Gastroesophageal sphincter (tissue), 4 donors: ENCODE results near the gene UQCC2. TPM values are rescaled to one million over a fixed set of nuclear protein-coding genes. Genes with fewer than 3 reads are reported as not detected.
A peak's percentile ranks its signal among the peaks of the same experiment; 100 is the strongest.

ENCODE experiments used
- ATAC-seq: fragments of 150-250 bp; one replicate; pipeline ENCODE4 v1.9.1; 2016; ENCODE audit warnings: mild to moderate bottlenecking, moderate library complexity
- H3K27ac ChIP-seq, 4 donors: fragments of 200-600 bp; sonication (generic) in 3 of 4; 1 replicate in 3 of 4; 2 replicates in 1 of 4; pipeline ENCODE4 v1.5.1; 2016 to 2019
- H3K27me3 ChIP-seq: fragments of 200-600 bp; sonication (generic); one replicate; pipeline ENCODE4 v1.5.1; 2019
- H3K36me3 ChIP-seq, 2 donors: fragments of 200-600 bp; sonication (generic); one replicate each; pipeline ENCODE4 v1.5.1; 2019; ENCODE audit warnings: control low read depth in 1 of 2
- H3K4me1 ChIP-seq, 3 donors: fragments of 200-600 bp; sonication (generic); 1 replicate in 2 of 3; 2 replicates in 1 of 3; pipeline ENCODE4 v1.5.1; 2016 to 2019; ENCODE audit warnings: control low read depth in 2 of 3
- H3K4me3 ChIP-seq, 2 donors: fragments of 200-600 bp; sonication (generic); one replicate each; pipeline ENCODE4 v1.5.1; 2019; ENCODE audit warnings: mild to moderate bottlenecking in 1 of 2, moderate library complexity in 1 of 2
- H3K9me3 ChIP-seq, 3 donors: fragments of 200-600 bp; sonication (generic); one replicate each; pipeline ENCODE4 v1.5.1; 2017 to 2019; ENCODE audit warnings: control low read depth in 2 of 3
- EP300 ChIP-seq: sonication (generic); formaldehyde crosslinking; IDR thresholded peaks from one replicate; pipeline ENCODE4 v1.6.1; 2017; ENCODE audit warnings: antibody characterized with exemption, mild to moderate bottlenecking
- POLR2A ChIP-seq, 2 donors: fragments of 450-650 bp; IDR thresholded peaks; one replicate each; pipeline ENCODE4 v1.6.1; 2017; ENCODE audit warnings: antibody characterized with exemption in 2 of 2, mild to moderate bottlenecking in 2 of 2, moderate library complexity in 1 of 2
- POLR2AphosphoS5 ChIP-seq: sonication (generic); formaldehyde crosslinking; IDR thresholded peaks from one replicate; pipeline ENCODE4 v1.6.1; 2017; ENCODE audit warnings: antibody characterized with exemption
- WGBS, 2 donors: methylation state at CpG; one replicate each; pipeline ENCODE4 v1.1.5; 2018; ENCODE audit warnings: low coverage in 1 of 2; 5-methylcytosine and 5-hydroxymethylcytosine counted together
- total RNA-seq, 4 donors: library from RNA; depleted of rRNA; stranded (reverse); fragments of >200 nt; gene quantifications; one replicate each; pipeline ENCODE4 v1.1.0, GENCODE V29; 2016
- TF ChIP-seq, protein P1 (sequence below), 4 experiments: fragments of 200-600 bp in 2 of 4; fragments of 450-650 bp in 2 of 4; sonication (generic) in 1 of 4; IDR thresholded peaks; one replicate each; pipeline ENCODE4 v1.5.1; 2017 to 2019; ENCODE audit warnings: antibody characterized with exemption in 4 of 4, mild to moderate bottlenecking in 2 of 4, moderate library complexity in 2 of 4

UQCC2 gene
- total RNA-seq, 4 donors from 2014 or later = 14.5 to 25.3 (median 17.7) TPM

DNA sequence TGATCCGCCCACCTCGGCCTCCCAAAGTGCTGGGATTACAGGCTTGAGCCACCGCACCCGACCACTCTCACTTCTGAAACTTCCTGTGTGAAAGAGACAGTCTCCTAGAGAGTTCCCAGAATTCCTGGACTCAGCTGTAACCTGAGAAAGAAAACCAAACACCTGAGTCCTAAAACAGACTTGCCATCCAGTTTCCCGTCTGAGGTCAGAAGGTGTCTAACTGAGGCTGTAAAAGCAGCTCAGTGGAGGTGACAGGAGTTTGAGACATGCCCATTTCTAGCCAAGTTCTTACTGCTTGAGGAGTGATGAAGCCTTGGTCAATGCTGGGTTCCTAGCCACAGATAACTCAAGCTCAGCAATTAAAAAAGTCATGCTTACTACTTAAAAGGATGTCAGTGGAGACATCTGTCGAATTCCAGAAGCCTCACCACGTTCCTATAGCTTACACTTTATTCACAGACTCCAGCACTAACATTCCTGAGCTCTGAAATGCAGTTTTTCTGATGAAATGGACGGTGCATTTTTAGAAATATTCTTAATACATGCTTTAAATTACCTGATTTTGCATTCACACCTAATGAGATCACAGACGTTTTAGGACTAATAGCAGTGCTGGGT lies 6.1 kb downstream of the UQCC2 start:
- 76 to 85% methylated on average over 6 to 7 of the region's 9 CpGs for WGBS, 2 donors

DNA sequence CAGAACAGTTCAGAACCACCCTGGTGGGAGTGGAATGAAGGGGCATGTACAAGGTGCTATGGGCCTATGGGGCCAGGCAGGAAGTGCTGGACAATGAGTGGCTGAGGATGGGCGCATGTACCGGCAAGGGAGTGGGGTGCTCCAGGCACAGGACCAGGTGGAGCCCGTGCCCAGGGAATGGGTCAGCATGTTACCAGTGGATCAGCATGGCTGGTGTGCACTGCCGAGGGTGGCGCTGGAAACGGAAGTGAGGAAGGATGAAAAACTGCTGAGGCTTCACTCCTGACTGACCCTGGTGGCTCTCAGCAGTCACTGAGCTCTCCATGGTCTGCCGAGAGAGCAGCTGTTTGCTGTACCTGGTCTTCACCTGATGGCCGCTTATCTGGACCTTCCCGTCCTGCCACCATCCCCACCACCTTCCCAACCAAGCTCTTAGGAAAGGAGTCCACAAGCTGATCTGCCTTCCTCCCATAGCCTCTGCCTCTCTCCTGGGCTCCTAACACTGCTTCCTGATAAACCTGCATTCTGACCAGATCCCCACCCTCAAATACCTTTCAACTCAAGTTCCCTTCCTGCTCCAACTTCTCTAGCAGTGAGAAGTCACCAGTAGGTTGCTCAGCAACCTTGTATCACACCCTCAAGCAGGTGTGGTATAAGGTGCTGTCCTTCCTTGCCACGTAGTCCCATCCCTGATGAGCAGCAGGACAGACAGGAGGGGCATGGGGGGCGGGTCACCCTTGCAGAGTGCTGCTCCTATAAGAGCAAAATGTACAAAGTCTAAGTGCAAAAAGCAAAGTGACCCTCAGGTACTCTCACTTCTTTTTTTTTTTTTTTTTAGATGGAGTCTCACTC lies 7.1 kb downstream of the UQCC2 start:
- 89 to 100% methylated on average over 2 to 9 of the region's 11 CpGs for WGBS, 2 donors
- TF ChIP-seq EP300 (no peak), POLR2AphosphoS5 (no peak), POLR2A (IDR thresholded peaks at IDR 0.05) (no peak)
- TF ChIP-seq, protein P1, sequence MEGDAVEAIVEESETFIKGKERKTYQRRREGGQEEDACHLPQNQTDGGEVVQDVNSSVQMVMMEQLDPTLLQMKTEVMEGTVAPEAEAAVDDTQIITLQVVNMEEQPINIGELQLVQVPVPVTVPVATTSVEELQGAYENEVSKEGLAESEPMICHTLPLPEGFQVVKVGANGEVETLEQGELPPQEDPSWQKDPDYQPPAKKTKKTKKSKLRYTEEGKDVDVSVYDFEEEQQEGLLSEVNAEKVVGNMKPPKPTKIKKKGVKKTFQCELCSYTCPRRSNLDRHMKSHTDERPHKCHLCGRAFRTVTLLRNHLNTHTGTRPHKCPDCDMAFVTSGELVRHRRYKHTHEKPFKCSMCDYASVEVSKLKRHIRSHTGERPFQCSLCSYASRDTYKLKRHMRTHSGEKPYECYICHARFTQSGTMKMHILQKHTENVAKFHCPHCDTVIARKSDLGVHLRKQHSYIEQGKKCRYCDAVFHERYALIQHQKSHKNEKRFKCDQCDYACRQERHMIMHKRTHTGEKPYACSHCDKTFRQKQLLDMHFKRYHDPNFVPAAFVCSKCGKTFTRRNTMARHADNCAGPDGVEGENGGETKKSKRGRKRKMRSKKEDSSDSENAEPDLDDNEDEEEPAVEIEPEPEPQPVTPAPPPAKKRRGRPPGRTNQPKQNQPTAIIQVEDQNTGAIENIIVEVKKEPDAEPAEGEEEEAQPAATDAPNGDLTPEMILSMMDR (IDR thresholded peaks at IDR 0.05) = no peak
- no peaks in the 10 kb centered on the region for H3K9me3 ChIP-seq
- H3K4me1 ChIP-seq = peaks cover 0 to 7% (median 0%) of the 10 kb centered on the region in 3 donors
- H3K36me3 ChIP-seq = peaks cover 0 to 35% of the 10 kb centered on the region in 2 donors
- H3K4me3 ChIP-seq = no peak overlapping the region
- ATAC-seq = no peak
- no peak overlapping the region for H3K27ac ChIP-seq
- no peaks in the 10 kb centered on the region for H3K27me3 ChIP-seq

More for the DNA sequence above, 6.1 kb downstream of the UQCC2 start:
- H3K4me3 ChIP-seq = no peak overlapping the region
- ATAC-seq = no peak
- H3K9me3 ChIP-seq = no peaks in the 10 kb centered on the region
- H3K27ac ChIP-seq = no peak overlapping the region
- peaks cover 0 to 35% of the 10 kb centered on the region in 2 donors for H3K36me3 ChIP-seq
- no peaks in the 10 kb centered on the region for H3K27me3 ChIP-seq
- no peak for TF ChIP-seq EP300
- TF ChIP-seq POLR2AphosphoS5 = no peak
- no peak for TF ChIP-seq POLR2A (IDR thresholded peaks at IDR 0.05)
- TF ChIP-seq, protein P1 (IDR thresholded peaks at IDR 0.05) = no peak
- peaks cover 0 to 8% (median 0%) of the 10 kb centered on the region in 3 donors for H3K4me1 ChIP-seq

DNA sequence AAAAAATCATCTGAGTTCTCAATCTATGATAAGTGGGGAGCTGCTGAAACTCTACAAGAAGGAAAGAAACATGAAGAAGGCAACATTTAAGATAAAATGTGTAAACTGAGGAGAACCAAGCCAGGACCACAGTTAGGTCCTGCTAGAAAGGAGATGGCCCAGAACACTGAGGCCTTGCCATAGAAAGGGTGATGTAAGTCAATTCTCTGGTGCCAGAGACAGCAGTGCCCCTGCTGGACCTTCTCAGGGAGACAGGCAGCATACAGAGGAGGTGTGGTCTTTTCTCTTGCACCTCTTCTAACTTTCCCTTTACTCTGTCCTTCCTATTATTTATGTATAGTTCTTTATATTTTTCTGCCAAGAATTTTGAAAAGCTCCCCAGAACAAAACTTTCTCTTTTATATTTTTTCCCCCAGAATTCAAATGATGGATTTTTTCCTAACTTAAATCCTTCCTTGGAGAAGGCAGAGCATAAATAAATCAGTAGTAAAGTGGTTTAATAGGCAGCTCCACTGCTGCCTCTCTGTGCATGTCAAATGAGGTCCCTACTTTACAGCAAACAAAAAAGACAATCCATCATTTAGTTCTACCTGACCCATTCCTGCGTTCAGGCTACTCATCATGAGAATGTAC lies 9.0 kb downstream of the UQCC2 start:
- TF ChIP-seq POLR2AphosphoS5 (no peak), EP300 (no peak), POLR2A (IDR thresholded peaks at IDR 0.05) (no peak)
- TF ChIP-seq, protein P1 (IDR thresholded peaks at IDR 0.05) = peak in 3 of 4 experiments; percentile 19 to 26 (median 23)
- ATAC-seq = peak; percentile 63
- no peaks in the 10 kb centered on the region for H3K9me3 ChIP-seq
- no peak overlapping the region for H3K4me3 ChIP-seq
- H3K27ac ChIP-seq = no peak overlapping the region
- peaks cover 0 to 22% (median 0%) of the 10 kb centered on the region in 3 donors for H3K4me1 ChIP-seq
- 44% methylated on average over 1 of the region's 1 CpG; no CpG with 5 or more reads in 1 of the 2 donors for WGBS, 2 donors
- no peaks in the 10 kb centered on the region for H3K27me3 ChIP-seq
- H3K36me3 ChIP-seq = peaks cover 0 to 38% of the 10 kb centered on the region in 2 donors

DNA sequence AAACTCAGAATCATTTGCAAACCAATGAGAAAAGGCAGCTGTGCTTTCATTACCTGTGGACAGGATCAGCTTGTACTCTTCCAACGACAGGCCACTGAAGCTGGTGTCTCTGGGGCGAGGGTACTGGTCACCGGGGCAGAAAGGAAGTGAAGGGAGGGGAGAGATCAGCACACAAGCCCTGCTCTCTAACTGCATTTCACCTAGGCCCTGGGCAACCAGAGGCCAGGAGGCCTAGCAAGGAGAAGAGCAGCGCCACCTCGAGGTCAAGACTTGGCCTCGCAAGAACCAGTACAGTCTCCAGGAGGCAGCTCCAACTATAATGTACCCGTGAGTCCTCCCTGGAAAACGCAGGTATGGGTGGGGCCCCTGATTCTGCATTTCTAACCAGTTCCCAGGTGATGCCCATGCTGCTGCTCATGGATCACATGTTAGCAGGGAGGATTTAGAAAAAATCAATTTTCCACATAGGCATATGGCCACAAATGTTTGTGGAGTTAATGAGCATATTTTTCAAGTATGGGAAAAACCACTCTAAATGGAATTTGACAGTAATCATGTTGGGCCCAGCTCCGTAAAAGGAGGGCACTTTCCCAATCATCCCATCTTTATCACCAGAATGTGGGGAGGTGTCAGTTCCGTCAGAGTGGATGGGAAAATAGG lies 11.0 kb downstream of the UQCC2 start:
- TF ChIP-seq, protein P1 (IDR thresholded peaks at IDR 0.05) = peak in 3 of 4 experiments; percentile 26 to 63 (median 30)
- no peak for TF ChIP-seq EP300
- Histone ChIP-seq H3K27ac (no peak overlapping the region), H3K36me3 (peaks cover 0 to 47% of the 10 kb centered on the region in 2 donors), H3K27me3 (no peaks in the 10 kb centered on the region), H3K9me3 (no peaks in the 10 kb centered on the region), H3K4me1 (peaks cover 0 to 42% (median 11%) of the 10 kb centered on the region in 3 donors), H3K4me3 (no peak overlapping the region)
- no peak for ATAC-seq
- WGBS, 2 donors = 47 to 58% methylated on average over 6 to 7 of the region's 10 CpGs
